Esophagus (tissue), 2 donors: ENCODE measurements around the gene VPS4A. TPM values are rescaled to one million over a fixed set of nuclear protein-coding genes. Genes with fewer than 3 reads are reported as not detected.
A peak's percentile ranks its signal among the peaks of the same experiment; 100 is the strongest.

ENCODE experiments used
- H3K27ac ChIP-seq, 2 donors: one replicate each; pipeline ENCODE4 v1.5.1; 2013; ENCODE audit warnings: low read depth in 2 of 2, mild to moderate bottlenecking in 2 of 2, inconsistent platforms in 1 of 2, low read length in 1 of 2, moderate library complexity in 1 of 2
- H3K27me3 ChIP-seq, 2 donors: one replicate each; pipeline ENCODE4 v1.6.1; 2013; ENCODE audit warnings: low read length in 2 of 2, control low read depth in 1 of 2, mild to moderate bottlenecking in 1 of 2; ENCODE audit not compliant: insufficient read depth in 2 of 2, control insufficient read depth in 1 of 2
- H3K36me3 ChIP-seq, 2 donors: one replicate each; pipeline ENCODE4 v1.6.1; 2013; ENCODE audit warnings: low read length in 1 of 2; ENCODE audit not compliant: control insufficient read depth in 2 of 2, insufficient read depth in 2 of 2
- H3K4me1 ChIP-seq, 2 donors: one replicate each; pipeline ENCODE4 v1.6.1; 2013; ENCODE audit warnings: low read length in 1 of 2; ENCODE audit not compliant: control insufficient read depth in 2 of 2, insufficient read depth in 2 of 2
- H3K4me3 ChIP-seq, 2 donors: one replicate each; pipeline ENCODE4 v1.5.1; 2013; ENCODE audit warnings: low read length in 2 of 2, mild to moderate bottlenecking in 2 of 2, low read depth in 1 of 2, moderate library complexity in 1 of 2
- H3K9me3 ChIP-seq, 2 donors: one replicate each; pipeline ENCODE4 v1.6.1; 2013; ENCODE audit warnings: mild to moderate bottlenecking in 2 of 2, low read depth in 1 of 2, low read length in 1 of 2, moderate library complexity in 1 of 2; ENCODE audit not compliant: control insufficient read depth in 2 of 2, insufficient read depth in 1 of 2
- WGBS, 2 donors: extraction: QIAGEN DNeasy Blood & Tissue Kit; methylation state at CpG; one replicate each; pipeline ENCODE4 v1.1.7; 2013; 5-methylcytosine and 5-hydroxymethylcytosine counted together
- polyA plus RNA-seq, 2 donors: library from polyadenylated mRNA; stranded (reverse); fragments of 200-250 nt; gene quantifications; one replicate each; pipeline ENCODE4 v1.2.3, GENCODE V29; 2013
- donor health status: healthy with polysubstance abuse.
- donor health status: Bipolar disorder and iron deficiency.

Gene VPS4A
- polyA plus RNA-seq, 2 donors, result 24.1 to 24.4 TPM

GRCh38 chr16:69324013-69324531 is 12.9 kb downstream of the VPS4A start:
- H3K4me1 ChIP-seq, result peaks cover 9 to 10% of the 10 kb centered on the region in 2 donors
- 77 to 79% methylated on average over 8 of the region's 8 CpGs for WGBS, 2 donors
- peaks cover 20 to 54% of the 10 kb centered on the region in 2 donors for H3K36me3 ChIP-seq
- H3K27me3 ChIP-seq, result no peaks in the 10 kb centered on the region
- H3K27ac ChIP-seq, result peak overlapping the region in 1 of 2 donors; percentile 16
- no peak overlapping the region for H3K4me3 ChIP-seq
- no peaks in the 10 kb centered on the region for H3K9me3 ChIP-seq

- Histone ChIP-seq H3K9me3 (no peaks in the 10 kb centered on the region), H3K27me3 (no peaks in the 10 kb centered on the region), H3K4me3 (no peak overlapping the region), H3K4me1 (peaks cover 13 to 16% of the 10 kb centered on the region in 2 donors), H3K36me3 (peaks cover 19 to 47% of the 10 kb centered on the region in 2 donors), H3K27ac (peak overlapping the region in 1 of 2 donors; percentile 56)
- WGBS, 2 donors, result 70 to 78% methylated on average over 10 of the region's 10 CpGs
Observed at GRCh38 chr16:69324585-69325253, 13.6 kb downstream of the VPS4A start.

- Histone ChIP-seq H3K4me1 (peaks cover 13 to 17% of the 10 kb centered on the region in 2 donors), H3K27ac (peak overlapping the region; percentile 52 to 58), H3K4me3 (no peak overlapping the region), H3K36me3 (peaks cover 9 to 37% of the 10 kb centered on the region in 2 donors), H3K9me3 (no peaks in the 10 kb centered on the region), H3K27me3 (no peaks in the 10 kb centered on the region)
- WGBS, 2 donors, result 84 to 88% methylated on average over 6 of the region's 6 CpGs
Observed at GRCh38 chr16:69325784-69326171, 14.6 kb downstream of the VPS4A start.

GRCh38 chr16:69326172-69326873 is 15.2 kb downstream of the VPS4A start:
- 44 to 49% methylated on average over 7 of the region's 7 CpGs for WGBS, 2 donors
- H3K27me3 ChIP-seq, result no peaks in the 10 kb centered on the region
- no peak overlapping the region for H3K4me3 ChIP-seq
- H3K9me3 ChIP-seq, result no peaks in the 10 kb centered on the region
- H3K27ac ChIP-seq, result peak overlapping the region; percentile 52 to 58
- H3K4me1 ChIP-seq, result peaks cover 13 to 17% of the 10 kb centered on the region in 2 donors
- H3K36me3 ChIP-seq, result peaks cover 3 to 33% of the 10 kb centered on the region in 2 donors

- peaks cover 13 to 17% of the 10 kb centered on the region in 2 donors for H3K4me1 ChIP-seq
- WGBS, 2 donors, result 79 to 80% methylated on average over 14 of the region's 14 CpGs
- no peaks in the 10 kb centered on the region for H3K9me3 ChIP-seq
- H3K36me3 ChIP-seq, result peaks cover 3 to 26% of the 10 kb centered on the region in 2 donors
- H3K4me3 ChIP-seq, result no peak overlapping the region
- H3K27me3 ChIP-seq, result no peaks in the 10 kb centered on the region
- H3K27ac ChIP-seq, result peak overlapping the region; percentile 3 to 95
Observed at GRCh38 chr16:69327585-69328310, 16.6 kb downstream of the VPS4A start.

- no peaks in the 10 kb centered on the region for H3K27me3 ChIP-seq
- H3K9me3 ChIP-seq, result no peaks in the 10 kb centered on the region
- peaks cover 3 to 24% of the 10 kb centered on the region in 2 donors for H3K36me3 ChIP-seq
- peak overlapping the region in 1 of 2 donors; percentile 80 for H3K4me3 ChIP-seq
- peak overlapping the region in 1 of 2 donors; percentile 95 for H3K27ac ChIP-seq
- 35 to 40% methylated on average over 10 of the region's 10 CpGs for WGBS, 2 donors
- H3K4me1 ChIP-seq, result peaks cover 13 to 17% of the 10 kb centered on the region in 2 donors
Observed at GRCh38 chr16:69328854-69329316, 17.7 kb downstream of the VPS4A start.

- WGBS, 2 donors, result 4% methylated on average over 70 to 77 of the region's 77 CpGs
- Histone ChIP-seq H3K27ac (peak overlapping the region; percentile 95 to 97), H3K4me3 (peak overlapping the region; percentile 80 to 96), H3K9me3 (no peaks in the 10 kb centered on the region), H3K36me3 (peaks cover 0 to 26% of the 10 kb centered on the region in 2 donors), H3K4me1 (peaks cover 11 to 17% of the 10 kb centered on the region in 2 donors), H3K27me3 (no peaks in the 10 kb centered on the region)
Observed at GRCh38 chr16:69329369-69330285, 18.5 kb downstream of the VPS4A start.

- WGBS, 2 donors, result 0 to 1% methylated on average over 79 to 93 of the region's 93 CpGs
- H3K36me3 ChIP-seq, result peaks cover 0 to 32% of the 10 kb centered on the region in 2 donors
Observed at GRCh38 chr16:69330286-69331109, 19.3 kb downstream of the VPS4A start, which contains the start of gene PDF. TSS of gene PDF (minus strand) at chr16:69330588. CDS start at chr16:69330570, 18 bp downstream.

More at GRCh38 chr16:69330286-69331109, 19.3 kb downstream of the VPS4A start, which contains the start of gene PDF:
- Histone ChIP-seq H3K4me1 (peaks cover 10 to 17% of the 10 kb centered on the region in 2 donors), H3K27me3 (no peaks in the 10 kb centered on the region), H3K9me3 (no peaks in the 10 kb centered on the region), H3K27ac (peak within 1 kb of the TSS; percentile 95 to 97), H3K4me3 (peak within 1 kb of the TSS; percentile 80 to 96)
